Inflammatory macrophage treated with lipopolysaccharide for 1 hour (primary cell): ENCODE data around the gene MMRN2.
"Not testable (repeated sequence)": the region's sequence is repeated elsewhere in the genome, so short reads cannot be mapped to it uniquely, and the experiment has no call there.

Experiments used
- DNase-seq, 2 donors: peaks; one replicate each; pipeline ENCODE4 v3.0.0-alpha.2; 2020 to 2022

Gene MMRN2, protein sequence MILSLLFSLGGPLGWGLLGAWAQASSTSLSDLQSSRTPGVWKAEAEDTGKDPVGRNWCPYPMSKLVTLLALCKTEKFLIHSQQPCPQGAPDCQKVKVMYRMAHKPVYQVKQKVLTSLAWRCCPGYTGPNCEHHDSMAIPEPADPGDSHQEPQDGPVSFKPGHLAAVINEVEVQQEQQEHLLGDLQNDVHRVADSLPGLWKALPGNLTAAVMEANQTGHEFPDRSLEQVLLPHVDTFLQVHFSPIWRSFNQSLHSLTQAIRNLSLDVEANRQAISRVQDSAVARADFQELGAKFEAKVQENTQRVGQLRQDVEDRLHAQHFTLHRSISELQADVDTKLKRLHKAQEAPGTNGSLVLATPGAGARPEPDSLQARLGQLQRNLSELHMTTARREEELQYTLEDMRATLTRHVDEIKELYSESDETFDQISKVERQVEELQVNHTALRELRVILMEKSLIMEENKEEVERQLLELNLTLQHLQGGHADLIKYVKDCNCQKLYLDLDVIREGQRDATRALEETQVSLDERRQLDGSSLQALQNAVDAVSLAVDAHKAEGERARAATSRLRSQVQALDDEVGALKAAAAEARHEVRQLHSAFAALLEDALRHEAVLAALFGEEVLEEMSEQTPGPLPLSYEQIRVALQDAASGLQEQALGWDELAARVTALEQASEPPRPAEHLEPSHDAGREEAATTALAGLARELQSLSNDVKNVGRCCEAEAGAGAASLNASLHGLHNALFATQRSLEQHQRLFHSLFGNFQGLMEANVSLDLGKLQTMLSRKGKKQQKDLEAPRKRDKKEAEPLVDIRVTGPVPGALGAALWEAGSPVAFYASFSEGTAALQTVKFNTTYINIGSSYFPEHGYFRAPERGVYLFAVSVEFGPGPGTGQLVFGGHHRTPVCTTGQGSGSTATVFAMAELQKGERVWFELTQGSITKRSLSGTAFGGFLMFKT

DNA sequence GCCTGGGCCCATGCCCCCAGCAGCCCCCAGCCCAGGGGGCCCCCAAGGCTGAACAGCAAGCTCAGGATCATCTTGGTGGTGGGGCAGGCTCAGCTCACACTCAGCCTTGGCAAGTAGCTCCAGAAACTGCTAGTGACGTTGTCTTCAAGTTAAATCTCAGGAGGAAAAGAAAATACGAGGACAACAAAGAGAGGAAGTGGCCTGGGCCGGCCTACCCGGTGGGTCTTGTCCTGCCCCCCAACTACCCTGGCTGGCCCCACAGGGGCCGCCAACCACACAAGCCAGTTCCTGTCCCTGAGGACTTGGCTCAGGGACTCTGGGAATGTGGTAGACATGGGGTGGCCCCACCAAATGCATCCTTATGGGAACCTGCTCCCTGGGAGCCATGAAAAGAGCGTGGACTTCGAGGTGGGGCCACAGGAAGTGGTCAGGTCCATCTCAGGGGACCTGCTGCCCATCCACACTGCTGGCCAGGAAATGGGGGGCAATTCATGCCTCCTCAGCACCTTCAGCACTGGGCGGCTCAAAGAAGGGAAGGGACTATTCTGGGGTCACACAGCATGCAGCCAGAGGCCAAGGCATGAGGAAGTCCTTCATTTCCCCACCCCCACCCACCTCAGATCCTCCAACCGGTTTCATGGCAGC is at the start of gene MMRN2:
Gene MMRN2, minus strand, starts transcription at position 145 of the 645 bp plus-strand sequence. Its CDS starts 74 bp downstream, at position 71.
- DNase-seq = no peak

- DNase-seq = not testable (repeated sequence)
These were observed 49.7 kb upstream of the MMRN2 start for GRCh38 chr10:87007124-87007523.

GRCh38 chr10:87000491-87000890 is 43.1 kb upstream of the MMRN2 start:
- DNase-seq = peak; percentile 45 to 68

DNA sequence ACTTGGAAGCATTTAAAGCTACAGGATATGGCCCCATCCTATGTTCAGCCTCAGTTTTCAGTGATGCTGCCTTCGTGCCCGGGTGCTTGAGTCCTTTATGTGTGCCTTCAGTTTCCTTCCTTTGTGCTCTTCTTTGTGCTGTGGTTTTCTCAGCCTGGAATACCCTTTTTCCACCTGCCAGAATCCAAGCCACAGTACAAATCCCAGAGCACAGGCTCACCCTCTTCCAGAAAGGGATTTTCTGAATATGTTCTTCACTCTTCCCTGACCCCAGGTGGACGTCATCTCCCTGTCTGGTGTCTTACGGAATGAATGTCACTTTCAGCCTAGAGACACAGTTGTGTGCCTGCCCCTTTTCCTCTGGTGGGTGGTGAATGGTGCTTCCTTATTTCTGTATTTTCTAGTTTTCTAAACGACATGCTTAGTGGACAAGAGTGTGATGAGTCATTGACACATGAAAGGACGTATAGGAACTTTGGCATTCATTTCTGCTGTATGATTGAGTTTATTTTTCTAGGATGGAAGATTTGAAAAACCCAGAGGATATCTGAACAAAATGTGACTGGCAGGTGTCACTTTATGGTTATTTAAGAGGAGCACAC is 42.5 kb upstream of the MMRN2 start:
- peak; percentile 79 to 91 for DNase-seq

GRCh38 chr10:86992929-86993328 is 35.5 kb upstream of the MMRN2 start:
- DNase-seq = no peak

GRCh38 chr10:86992456-86992855 is 35.0 kb upstream of the MMRN2 start:
- no peak for DNase-seq

DNA sequence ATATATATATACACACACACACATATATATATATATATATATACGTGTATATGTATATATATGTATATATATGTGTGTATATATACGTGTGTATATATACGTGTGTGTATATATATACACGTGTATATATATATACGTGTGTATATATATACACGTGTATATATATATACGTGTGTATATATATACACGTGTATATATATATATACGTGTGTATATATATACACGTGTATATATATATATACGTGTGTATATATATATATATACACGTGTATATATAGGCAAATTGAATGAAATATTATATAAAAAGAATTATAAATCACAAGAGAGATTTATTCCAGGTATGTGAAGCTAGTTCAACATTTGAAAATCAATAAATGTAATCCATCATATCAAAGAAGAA is 33.9 kb upstream of the MMRN2 start:
- not testable (repeated sequence) for DNase-seq

- DNase-seq = no peak
These were observed 31.1 kb upstream of the MMRN2 start for GRCh38 chr10:86988520-86988919.

- not testable (repeated sequence) for DNase-seq
These were observed 27.1 kb upstream of the MMRN2 start for GRCh38 chr10:86984498-86984897.

- DNase-seq = no peak
These were observed 24.3 kb upstream of the MMRN2 start for GRCh38 chr10:86981716-86982115.

- not testable (repeated sequence) for DNase-seq
These were observed 23.6 kb upstream of the MMRN2 start for GRCh38 chr10:86981020-86981419.

GRCh38 chr10:86979977-86980448 is 22.6 kb upstream of the MMRN2 start:
- no peak for DNase-seq

DNA sequence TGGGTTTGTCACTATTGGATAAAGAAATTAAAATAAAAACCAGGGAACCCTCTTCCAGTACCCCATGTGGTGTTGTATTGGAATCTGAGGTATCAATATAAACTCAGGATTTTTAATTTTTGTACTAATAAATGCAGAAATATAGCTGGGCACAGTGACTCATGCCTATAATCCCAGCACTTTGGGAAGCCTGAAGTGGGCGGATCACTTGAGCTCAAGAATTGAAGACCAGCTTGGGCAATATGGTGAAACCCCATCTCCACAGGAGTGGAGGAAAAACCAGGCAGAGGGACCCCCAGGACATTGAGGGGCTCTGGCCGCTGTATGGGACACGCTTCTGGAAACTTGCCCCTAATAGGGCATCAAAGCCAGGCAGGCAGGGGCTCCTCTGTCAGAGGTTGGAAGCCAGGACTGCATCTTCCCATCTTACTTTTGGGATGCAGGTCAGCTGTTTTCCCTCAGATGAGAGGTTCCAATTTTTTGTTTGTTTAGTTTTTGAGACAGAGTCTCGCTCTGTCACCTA is 21.9 kb upstream of the MMRN2 start:
- DNase-seq = no peak

DNA sequence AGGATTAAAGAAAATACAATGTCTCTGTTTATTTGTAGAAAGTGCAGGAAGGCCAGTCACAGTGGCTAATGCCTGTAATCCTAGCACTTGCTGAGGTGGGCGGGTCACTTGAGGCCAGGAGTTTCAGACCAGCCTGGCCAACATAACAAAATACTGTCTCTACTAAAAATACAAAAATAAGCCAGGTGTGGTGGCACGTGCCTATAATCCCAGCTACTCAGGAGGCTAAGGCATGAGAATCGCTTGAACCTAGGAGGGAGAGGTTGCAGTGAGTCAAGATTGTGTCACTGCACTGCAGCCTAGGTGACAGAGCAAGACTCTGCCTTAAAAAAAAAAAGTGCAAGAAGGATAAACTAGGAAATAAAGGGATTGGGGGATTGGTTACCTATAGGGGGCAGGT is 21.0 kb upstream of the MMRN2 start:
- DNase-seq = not testable (repeated sequence)

DNA sequence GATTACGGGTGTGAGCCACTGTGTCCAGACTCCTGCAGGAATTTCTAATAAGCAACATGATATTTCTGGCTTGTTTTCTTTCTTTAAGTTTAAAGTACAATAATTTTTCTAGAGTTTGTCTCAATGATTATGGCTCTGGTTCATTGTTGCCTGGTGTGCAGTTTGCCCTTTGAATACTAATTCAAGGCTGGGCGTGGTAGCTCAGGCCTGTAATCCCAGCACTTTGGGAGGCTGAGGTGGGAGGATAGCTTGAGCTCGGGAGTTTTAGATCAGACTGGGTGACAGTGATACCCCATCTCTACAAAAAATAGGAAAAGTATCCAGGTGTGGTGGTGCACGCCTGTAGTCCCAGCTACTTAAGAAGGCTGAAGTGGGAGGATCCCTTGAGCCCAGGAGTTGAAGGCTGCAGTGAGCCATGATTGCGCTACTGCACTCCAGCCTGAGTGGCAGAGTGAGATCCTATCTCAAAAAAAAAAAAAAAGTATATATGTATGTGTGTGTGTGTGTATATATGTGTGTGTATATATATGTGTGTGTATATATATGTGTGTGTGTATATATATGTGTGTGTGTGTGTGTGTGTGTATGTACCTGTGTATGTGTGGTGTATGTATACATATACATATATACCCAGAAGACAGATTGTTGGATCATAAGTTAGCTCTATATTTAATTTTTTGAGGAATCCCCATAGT is 19.1 kb upstream of the MMRN2 start:
- DNase-seq = no peak

DNA sequence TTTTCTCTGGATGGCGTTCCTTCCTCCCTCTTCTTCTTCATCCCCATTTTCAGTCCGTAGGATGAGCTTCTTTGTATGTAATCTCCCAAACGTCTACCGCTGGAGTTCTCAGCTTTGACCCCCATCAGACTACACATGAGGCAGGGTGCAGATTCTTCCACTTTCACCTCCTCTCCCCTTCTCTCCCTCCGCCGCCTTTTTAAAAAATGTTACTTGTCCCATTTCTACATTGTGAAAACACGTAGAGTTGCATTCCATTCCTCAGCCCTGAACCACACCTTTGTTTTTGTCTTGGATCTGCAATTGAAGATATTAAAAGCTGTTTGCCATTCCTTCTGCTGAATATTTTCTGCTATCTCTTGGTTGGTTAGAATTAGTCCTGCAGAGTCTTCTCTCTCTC is 17.1 kb upstream of the MMRN2 start:
- DNase-seq = no peak

- no peak for DNase-seq
These were observed 15.4 kb upstream of the MMRN2 start for GRCh38 chr10:86972613-86973380.

GRCh38 chr10:86971232-86971991 is 14.0 kb upstream of the MMRN2 start:
- DNase-seq = peak; percentile 74 to 85

- no peak for DNase-seq
These were observed 13.5 kb upstream of the MMRN2 start for GRCh38 chr10:86970982-86971231.
